Breast epithelium (tissue), 4 donors: ENCODE measurements around the gene VPS51. TPM values are rescaled to one million over a fixed set of nuclear protein-coding genes. Genes with fewer than 3 reads are reported as not detected.

Experiments used
- DNase-seq, 2 donors: peaks; one replicate each; pipeline ENCODE4 v3.0.0-alpha.2; 2019; ENCODE audit warnings: low spot score in 2 of 2
- H3K27ac ChIP-seq, 2 donors: fragments of 200-600 bp; sonication (generic) in 1 of 2; one replicate each; pipeline ENCODE4 v1.5.1; 2016 to 2019; ENCODE audit warnings: mild to moderate bottlenecking in 1 of 2
- H3K27me3 ChIP-seq, 2 donors: fragments of 200-600 bp; sonication (generic) in 1 of 2; one replicate each; pipeline versions ENCODE4 v1.5.1 to v1.6.0; 2017 to 2019; ENCODE audit warnings: control low read depth in 1 of 2, mild to moderate bottlenecking in 1 of 2
- H3K36me3 ChIP-seq: fragments of 200-600 bp; one replicate; pipeline ENCODE4 v1.5.1; 2019
- H3K4me1 ChIP-seq, 2 donors: fragments of 200-600 bp; sonication (generic); one replicate each; pipeline ENCODE4 v1.5.1; 2016 to 2019; ENCODE audit warnings: control low read depth in 1 of 2
- H3K4me3 ChIP-seq, 3 donors: fragments of 200-600 bp; sonication (generic); 1 replicate in 2 of 3; 2 replicates in 1 of 3; pipeline ENCODE4 v1.5.1; 2016 to 2019; ENCODE audit warnings: mild to moderate bottlenecking in 3 of 3, moderate library complexity in 2 of 3
- H3K9me3 ChIP-seq, 2 donors: fragments of 200-600 bp; sonication (generic) in 1 of 2; one replicate each; pipeline ENCODE4 v1.5.1; 2016 to 2019; ENCODE audit warnings: control low read depth in 1 of 2
- CTCF ChIP-seq, 3 donors: fragments of 450-650 bp; IDR thresholded peaks; one replicate each; pipeline ENCODE4 v1.5.1; 2016 to 2017; ENCODE audit warnings: antibody characterized with exemption in 3 of 3, mild to moderate bottlenecking in 3 of 3, moderate library complexity in 3 of 3
- POLR2A ChIP-seq: fragments of 450-650 bp; IDR thresholded peaks from one replicate; pipeline ENCODE4 v1.6.1; 2016; ENCODE audit warnings: antibody characterized with exemption, mild to moderate bottlenecking, moderate library complexity
- POLR2AphosphoS5 ChIP-seq, 3 donors: sonication (generic); formaldehyde crosslinking; IDR thresholded peaks; one replicate each; pipeline ENCODE4 v1.6.1; 2017; ENCODE audit warnings: antibody characterized with exemption in 3 of 3
- intact Hi-C: fragments of 100-400 bp; cut with DNase I; formaldehyde crosslinking; loops from one replicate; pipeline ENCODE4 v1.15.1; 2023; ENCODE audit warnings: low total_unique reads
- total RNA-seq, 3 donors: library from RNA; depleted of rRNA; stranded (reverse); fragments of >200 nt; gene quantifications; one replicate each; pipeline ENCODE4 v1.1.0, GENCODE V29; 2016

The VPS51 gene
- total RNA-seq, 3 donors from 2014 or later, result 166 to 317 (median 218) TPM

GRCh38 chr11:65152122-65152521, 56.1 kb downstream of the VPS51 start:
- no peak for DNase-seq
- Histone ChIP-seq H3K9me3 (no peaks in the 10 kb centered on the region), H3K4me1 (no peaks in the 10 kb centered on the region), H3K36me3 (no peaks in the 10 kb centered on the region), H3K27ac (peak overlapping the region in 1 of 2 donors; percentile 90), H3K4me3 (no peak overlapping the region), H3K27me3 (no peaks in the 10 kb centered on the region)
- intact Hi-C loops, result loop anchor here (5.0 kb wide), 1 partner anchor 695 kb away; no protein-coding TSS in a partner anchor
- TF ChIP-seq POLR2AphosphoS5 (IDR thresholded peaks at IDR 0.05), result no peak
- TF ChIP-seq CTCF (IDR thresholded peaks at IDR 0.05), result no peak
- TF ChIP-seq POLR2A, result no peak

DNA sequence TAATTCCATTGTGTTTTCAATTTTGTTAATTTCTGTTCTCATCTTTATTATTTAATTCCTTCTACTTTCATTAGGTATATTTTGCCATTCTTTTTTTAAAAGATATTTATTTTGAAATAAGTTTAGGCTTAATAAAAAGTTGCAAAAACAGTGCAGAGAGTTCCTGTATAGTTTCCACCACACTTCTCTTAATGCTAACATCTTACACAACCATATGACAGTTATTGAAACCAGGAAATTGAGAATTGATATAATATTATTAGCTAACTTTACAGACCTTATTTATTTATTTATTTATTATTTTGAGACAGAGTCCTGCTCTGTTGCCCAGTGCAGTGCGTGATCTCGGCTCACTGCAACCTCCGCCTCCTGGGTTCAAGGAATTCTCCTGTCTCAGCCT, 60.2 kb downstream of the VPS51 start:
- H3K4me3 ChIP-seq, result no peak overlapping the region
- no peak for DNase-seq
- H3K27ac ChIP-seq, result no peak overlapping the region
- no peaks in the 10 kb centered on the region for H3K9me3 ChIP-seq
- no peaks in the 10 kb centered on the region for H3K4me1 ChIP-seq
- intact Hi-C loops, result no loop called here
- H3K27me3 ChIP-seq, result no peaks in the 10 kb centered on the region
- no peak for TF ChIP-seq POLR2AphosphoS5 (IDR thresholded peaks at IDR 0.05)
- TF ChIP-seq POLR2A, result no peak
- no peak for TF ChIP-seq CTCF (IDR thresholded peaks at IDR 0.05)
- H3K36me3 ChIP-seq, result no peaks in the 10 kb centered on the region

GRCh38 chr11:65156926-65157325, 60.9 kb downstream of the VPS51 start:
- no peak for TF ChIP-seq POLR2AphosphoS5 (IDR thresholded peaks at IDR 0.05)
- TF ChIP-seq CTCF (IDR thresholded peaks at IDR 0.05), result no peak
- no peak for TF ChIP-seq POLR2A
- Histone ChIP-seq H3K27ac (no peak overlapping the region), H3K9me3 (no peaks in the 10 kb centered on the region), H3K27me3 (no peaks in the 10 kb centered on the region), H3K36me3 (no peaks in the 10 kb centered on the region), H3K4me1 (no peaks in the 10 kb centered on the region), H3K4me3 (no peak overlapping the region)
- intact Hi-C loops, result no loop called here
- DNase-seq, result no peak

DNA sequence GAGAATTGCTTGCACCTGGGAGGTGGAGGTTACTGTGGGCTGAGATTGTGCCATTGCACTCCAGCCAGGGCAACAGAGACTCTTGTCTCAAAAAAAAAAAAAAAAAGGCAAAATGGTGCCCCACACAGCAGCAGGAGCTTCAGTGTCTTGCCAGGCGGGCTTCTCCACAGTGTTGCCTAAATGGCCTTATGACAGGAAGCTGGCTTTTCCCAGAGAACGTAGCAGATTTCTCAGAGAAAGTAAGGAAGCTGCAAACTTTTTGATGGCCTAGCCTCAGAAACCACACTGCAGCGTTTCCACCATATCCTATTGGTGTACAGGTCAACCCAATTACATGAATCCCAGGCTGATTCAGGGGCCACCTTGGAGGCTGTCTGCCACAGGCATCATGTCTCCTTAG, 61.3 kb downstream of the VPS51 start:
- DNase-seq, result no peak
- H3K36me3 ChIP-seq, result no peaks in the 10 kb centered on the region
- TF ChIP-seq POLR2A (no peak), CTCF (IDR thresholded peaks at IDR 0.05) (no peak), POLR2AphosphoS5 (IDR thresholded peaks at IDR 0.05) (no peak)

DNA sequence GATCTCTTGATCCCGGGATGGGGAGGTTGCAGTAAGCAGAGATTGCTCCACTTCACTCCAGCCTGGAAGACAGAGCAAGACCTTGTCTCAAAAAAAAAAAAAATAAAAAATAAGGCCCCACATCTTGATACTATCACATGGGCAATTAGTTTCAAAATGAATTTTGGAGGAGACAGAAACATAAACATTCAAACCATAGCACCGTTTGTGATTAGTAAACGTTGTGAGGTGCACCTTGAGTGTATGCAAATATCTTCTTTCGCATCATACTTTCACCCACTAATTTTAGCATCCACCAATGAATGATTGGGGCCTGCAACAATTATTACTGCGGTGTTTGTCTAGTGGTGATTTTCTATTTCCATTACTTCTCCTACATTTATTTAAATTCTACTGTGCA, 63.0 kb downstream of the VPS51 start:
- Histone ChIP-seq H3K9me3 (no peaks in the 10 kb centered on the region), H3K27me3 (no peaks in the 10 kb centered on the region), H3K4me3 (no peak overlapping the region), H3K36me3 (no peaks in the 10 kb centered on the region), H3K27ac (no peak overlapping the region), H3K4me1 (no peaks in the 10 kb centered on the region)
- DNase-seq, result no peak
- TF ChIP-seq CTCF (IDR thresholded peaks at IDR 0.05), result no peak
- TF ChIP-seq POLR2AphosphoS5 (IDR thresholded peaks at IDR 0.05), result no peak
- TF ChIP-seq POLR2A, result no peak
- intact Hi-C loops, result no loop called here

More for the DNA sequence above, 61.3 kb downstream of the VPS51 start:
- intact Hi-C loops, result no loop called here
- H3K4me3 ChIP-seq, result no peak overlapping the region
- no peaks in the 10 kb centered on the region for H3K4me1 ChIP-seq
- H3K27ac ChIP-seq, result no peak overlapping the region
- no peaks in the 10 kb centered on the region for H3K27me3 ChIP-seq
- H3K9me3 ChIP-seq, result no peaks in the 10 kb centered on the region
